Bronchial epithelial cell (primary cell): ENCODE data around the gene RNF157. TPM values are rescaled to one million over a fixed set of nuclear protein-coding genes. Genes with fewer than 3 reads are reported as not detected.

Experiments
- DNase-seq: peaks from one replicate; pipeline ENCODE4 v3.0.0-alpha.2; 2010; ENCODE audit warnings: low read depth
- FAIRE-seq: peaks from 2 replicates; lab custom pipeline; 2011; peaks lifted over from hg19 to GRCh38; lab: Jason Lieb, UNC
- H3K27me3 ChIP-seq: 2 replicates; pipeline ENCODE4 v1.5.1; 2011; ENCODE audit warnings: low read length; ENCODE audit not compliant: control insufficient read depth, insufficient read depth
- H3K36me3 ChIP-seq: 2 replicates; pipeline ENCODE4 v1.5.1; 2011; ENCODE audit warnings: low read length; ENCODE audit not compliant: control insufficient read depth, insufficient read depth
- H3K4me3 ChIP-seq: 2 replicates; pipeline ENCODE4 v1.5.1; 2011; ENCODE audit warnings: mild to moderate bottlenecking, low read depth, low read length, control low read depth
- CTCF ChIP-seq: IDR thresholded peaks from 2 replicates; pipeline ENCODE4 v1.5.1; 2011; ENCODE audit warnings: mild to moderate bottlenecking, moderate library complexity, low read length, control low read depth, inconsistent platforms; ENCODE audit not compliant: insufficient read depth, severe bottlenecking
- total RNA-seq: library from RNA; depleted of rRNA; stranded (reverse); fragments of >200 nt; gene quantifications from 2 replicates; pipeline ENCODE4 v1.2.1, GENCODE V29; 2014

Gene RNF157
- total RNA-seq, 1 donor from 2014 or later = not detected

GRCh38 chr17:76156662-76156991, 83.7 kb downstream of the RNF157 start:
- DNase-seq (no peak), FAIRE-seq (no peak)
- TF ChIP-seq CTCF = no peak
- H3K4me3 ChIP-seq = no peak overlapping the region
- H3K27me3 ChIP-seq = peaks cover 4% of the 10 kb centered on the region
- H3K36me3 ChIP-seq = no peaks in the 10 kb centered on the region

GRCh38 chr17:76155988-76156661, 84.2 kb downstream of the RNF157 start:
- FAIRE-seq (peak; percentile 32), DNase-seq (no peak)
- no peak overlapping the region for H3K4me3 ChIP-seq

GRCh38 chr17:76154936-76155845, 85.1 kb downstream of the RNF157 start:
- H3K36me3 ChIP-seq = no peaks in the 10 kb centered on the region
- no peak for FAIRE-seq
- peaks cover 4% of the 10 kb centered on the region for H3K27me3 ChIP-seq
- H3K4me3 ChIP-seq = no peak overlapping the region
- TF ChIP-seq CTCF = no peak
- no peak for DNase-seq

More at GRCh38 chr17:76155988-76156661, 84.2 kb downstream of the RNF157 start:
- Histone ChIP-seq H3K27me3 (peaks cover 4% of the 10 kb centered on the region), H3K36me3 (no peaks in the 10 kb centered on the region)
- no peak for TF ChIP-seq CTCF

GRCh38 chr17:76154292-76154691, 86.0 kb downstream of the RNF157 start:
- no peak for TF ChIP-seq CTCF
- FAIRE-seq (no peak), DNase-seq (no peak)
- peaks cover 4% of the 10 kb centered on the region for H3K27me3 ChIP-seq
- no peak overlapping the region for H3K4me3 ChIP-seq
- no peaks in the 10 kb centered on the region for H3K36me3 ChIP-seq

GRCh38 chr17:76153640-76154039, 86.7 kb downstream of the RNF157 start:
- no peak overlapping the region for H3K4me3 ChIP-seq
- no peaks in the 10 kb centered on the region for H3K36me3 ChIP-seq
- FAIRE-seq (no peak), DNase-seq (no peak)
- TF ChIP-seq CTCF = peak; percentile 5
- H3K27me3 ChIP-seq = peaks cover 4% of the 10 kb centered on the region
